ENCODE measurements around the gene RIMS1.

RIMS1 gene

GRCh38 chr6:72213654-72214053 lies 327.3 kb downstream of the RIMS1 start:
- H2AFZ ChIP-seq (ENCODE audit: low read depth, low read length), result no peak overlapping the region
- TF ChIP-seq EZH2phosphoT487 (IDR thresholded peaks at IDR 0.05; ENCODE audit: low read depth), result no peak
- TF ChIP-seq, protein P1, sequence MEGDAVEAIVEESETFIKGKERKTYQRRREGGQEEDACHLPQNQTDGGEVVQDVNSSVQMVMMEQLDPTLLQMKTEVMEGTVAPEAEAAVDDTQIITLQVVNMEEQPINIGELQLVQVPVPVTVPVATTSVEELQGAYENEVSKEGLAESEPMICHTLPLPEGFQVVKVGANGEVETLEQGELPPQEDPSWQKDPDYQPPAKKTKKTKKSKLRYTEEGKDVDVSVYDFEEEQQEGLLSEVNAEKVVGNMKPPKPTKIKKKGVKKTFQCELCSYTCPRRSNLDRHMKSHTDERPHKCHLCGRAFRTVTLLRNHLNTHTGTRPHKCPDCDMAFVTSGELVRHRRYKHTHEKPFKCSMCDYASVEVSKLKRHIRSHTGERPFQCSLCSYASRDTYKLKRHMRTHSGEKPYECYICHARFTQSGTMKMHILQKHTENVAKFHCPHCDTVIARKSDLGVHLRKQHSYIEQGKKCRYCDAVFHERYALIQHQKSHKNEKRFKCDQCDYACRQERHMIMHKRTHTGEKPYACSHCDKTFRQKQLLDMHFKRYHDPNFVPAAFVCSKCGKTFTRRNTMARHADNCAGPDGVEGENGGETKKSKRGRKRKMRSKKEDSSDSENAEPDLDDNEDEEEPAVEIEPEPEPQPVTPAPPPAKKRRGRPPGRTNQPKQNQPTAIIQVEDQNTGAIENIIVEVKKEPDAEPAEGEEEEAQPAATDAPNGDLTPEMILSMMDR (IDR thresholded peaks at IDR 0.05; ENCODE audit: low read depth, low read length), result no peak
- H3K79me2 ChIP-seq (ENCODE audit: low read length), result no peaks in the 10 kb centered on the region
- H3K27ac ChIP-seq (ENCODE audit: low read length), result no peak overlapping the region
- H3K9me3 ChIP-seq (ENCODE audit: insufficient read depth, low read length), result no peaks in the 10 kb centered on the region
- no peaks in the 10 kb centered on the region for H3K27me3 ChIP-seq (ENCODE audit: low read depth, low read length)
- no peak overlapping the region for H3K9ac ChIP-seq (ENCODE audit: low read length)
- H3K36me3 ChIP-seq (replicated peaks; ENCODE audit: low read depth, low read length), result no peaks in the 10 kb centered on the region
- H3K4me3 ChIP-seq (ENCODE audit: low read length), result no peak overlapping the region
- no peak overlapping the region for H3K4me2 ChIP-seq (ENCODE audit: low read length)
- no peaks in the 10 kb centered on the region for H4K20me1 ChIP-seq (ENCODE audit: insufficient read depth, low read length)
- no peaks in the 10 kb centered on the region for H3K4me1 ChIP-seq (ENCODE audit: low read length)

- H4K20me1 ChIP-seq (ENCODE audit: insufficient read depth, low read length), result no peaks in the 10 kb centered on the region
- no peak overlapping the region for H3K4me3 ChIP-seq (ENCODE audit: low read length)
- H3K4me2 ChIP-seq (ENCODE audit: low read length), result no peak overlapping the region
- no peak overlapping the region for H3K27ac ChIP-seq (ENCODE audit: low read length)
- H3K9ac ChIP-seq (ENCODE audit: low read length), result no peak overlapping the region
- H3K79me2 ChIP-seq (ENCODE audit: low read length), result no peaks in the 10 kb centered on the region
- no peaks in the 10 kb centered on the region for H3K9me3 ChIP-seq (ENCODE audit: insufficient read depth, low read length)
- no peak for TF ChIP-seq EZH2phosphoT487 (IDR thresholded peaks at IDR 0.05; ENCODE audit: low read depth)
- TF ChIP-seq, protein P1 (IDR thresholded peaks at IDR 0.05; ENCODE audit: low read depth, low read length), result no peak
- no peaks in the 10 kb centered on the region for H3K4me1 ChIP-seq (ENCODE audit: low read length)
- H3K27me3 ChIP-seq (ENCODE audit: low read depth, low read length), result no peaks in the 10 kb centered on the region
- H2AFZ ChIP-seq (ENCODE audit: low read depth, low read length), result no peak overlapping the region
- H3K36me3 ChIP-seq (replicated peaks; ENCODE audit: low read depth, low read length), result no peaks in the 10 kb centered on the region
Observed at GRCh38 chr6:72216222-72217068, 330.1 kb downstream of the RIMS1 start.

DNA sequence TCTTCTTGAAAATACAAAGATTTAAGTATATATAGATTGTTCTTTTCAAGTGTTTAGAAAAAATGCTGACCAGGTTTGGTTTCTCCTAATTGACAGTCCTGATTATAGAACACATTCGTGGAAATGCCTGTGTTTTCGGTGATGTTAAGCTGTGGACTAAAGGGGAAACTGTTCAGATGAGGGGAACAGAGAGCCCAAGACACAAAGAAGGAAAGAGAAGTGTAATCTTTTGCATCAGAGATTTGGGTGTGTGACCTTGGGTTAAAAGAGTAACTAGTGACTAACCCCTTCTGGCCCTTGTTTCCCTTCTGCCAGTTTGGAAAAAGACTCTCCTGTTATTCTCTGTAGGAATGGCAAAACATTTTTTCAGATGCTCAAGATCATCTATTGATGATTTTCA lies 331.3 kb downstream of the RIMS1 start:
- H4K20me1 ChIP-seq (ENCODE audit: insufficient read depth, low read length), result no peaks in the 10 kb centered on the region
- no peak overlapping the region for H3K4me3 ChIP-seq (ENCODE audit: low read length)
- H3K27ac ChIP-seq (ENCODE audit: low read length), result no peak overlapping the region
- TF ChIP-seq, protein P1 (IDR thresholded peaks at IDR 0.05; ENCODE audit: low read depth, low read length), result no peak
- no peak for TF ChIP-seq EZH2phosphoT487 (IDR thresholded peaks at IDR 0.05; ENCODE audit: low read depth)
- no peak overlapping the region for H2AFZ ChIP-seq (ENCODE audit: low read depth, low read length)
- no peaks in the 10 kb centered on the region for H3K9me3 ChIP-seq (ENCODE audit: insufficient read depth, low read length)
- no peaks in the 10 kb centered on the region for H3K27me3 ChIP-seq (ENCODE audit: low read depth, low read length)
- H3K79me2 ChIP-seq (ENCODE audit: low read length), result no peaks in the 10 kb centered on the region
- no peak overlapping the region for H3K9ac ChIP-seq (ENCODE audit: low read length)
- H3K4me1 ChIP-seq (ENCODE audit: low read length), result no peaks in the 10 kb centered on the region
- 0 out of 2 replicates have a peak overlapping the region, but pooled peaks have one; percentile 3 for H3K4me2 ChIP-seq (ENCODE audit: low read length)
- H3K36me3 ChIP-seq (replicated peaks; ENCODE audit: low read depth, low read length), result no peaks in the 10 kb centered on the region

DNA sequence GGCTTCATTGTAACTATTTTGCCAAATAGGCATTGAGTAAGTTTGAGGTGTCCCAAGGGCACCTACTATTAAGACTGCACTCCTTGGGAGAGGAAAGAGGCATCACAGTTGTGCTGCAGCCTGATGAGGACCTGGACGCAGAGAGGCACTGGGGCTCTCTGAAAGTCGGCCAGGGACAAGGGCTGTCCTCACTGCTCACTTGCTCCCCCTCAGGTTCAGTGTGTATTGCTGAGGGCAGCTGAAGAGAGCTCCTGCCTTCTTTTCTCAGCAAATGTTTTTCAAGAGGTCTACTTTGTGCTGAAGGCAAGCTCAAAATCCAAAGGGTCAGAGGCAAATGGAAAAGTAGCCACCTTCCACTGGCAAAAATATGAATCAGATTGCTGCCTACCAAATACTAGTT lies 331.8 kb downstream of the RIMS1 start:
- no peaks in the 10 kb centered on the region for H3K9me3 ChIP-seq (ENCODE audit: insufficient read depth, low read length)
- H2AFZ ChIP-seq (ENCODE audit: low read depth, low read length), result no peak overlapping the region
- H4K20me1 ChIP-seq (ENCODE audit: insufficient read depth, low read length), result no peaks in the 10 kb centered on the region
- H3K36me3 ChIP-seq (replicated peaks; ENCODE audit: low read depth, low read length), result no peaks in the 10 kb centered on the region
- no peak overlapping the region for H3K4me3 ChIP-seq (ENCODE audit: low read length)
- TF ChIP-seq EZH2phosphoT487 (IDR thresholded peaks at IDR 0.05; ENCODE audit: low read depth), result no peak
- TF ChIP-seq, protein P1 (IDR thresholded peaks at IDR 0.05; ENCODE audit: low read depth, low read length), result peak; percentile 34; the same call in 1 of the 2 replicates
- H3K4me1 ChIP-seq (ENCODE audit: low read length), result no peaks in the 10 kb centered on the region
- 0 out of 2 replicates have a peak overlapping the region, but pooled peaks have one; percentile 3 for H3K4me2 ChIP-seq (ENCODE audit: low read length)
- H3K27me3 ChIP-seq (ENCODE audit: low read depth, low read length), result no peaks in the 10 kb centered on the region
- H3K79me2 ChIP-seq (ENCODE audit: low read length), result no peaks in the 10 kb centered on the region
- no peak overlapping the region for H3K9ac ChIP-seq (ENCODE audit: low read length)
- H3K27ac ChIP-seq (ENCODE audit: low read length), result no peak overlapping the region

All from OCI-LY3 (cell line).